Parathyroid adenoma (tissue), 2 donors: ENCODE results near the gene HMGB1.

Experiments used
- H2AFZ ChIP-seq: fragments of 300-600 bp; sonication (generic); one replicate; pipeline ENCODE4 v1.7.0; 2017; ENCODE audit warnings: antibody characterized with exemption, mild to moderate bottlenecking
- H3K27ac ChIP-seq: fragments of 300-600 bp; sonication (generic); one replicate; pipeline ENCODE4 v1.7.0; 2017
- H3K27me3 ChIP-seq: fragments of 300-600 bp; sonication (generic); one replicate; pipeline ENCODE4 v1.7.0; 2017; ENCODE audit warnings: low read length; ENCODE audit not compliant: control insufficient read depth, insufficient read depth
- H3K36me3 ChIP-seq: fragments of 300-600 bp; sonication (generic); one replicate; pipeline ENCODE4 v1.7.0; 2017; ENCODE audit warnings: low read length; ENCODE audit not compliant: control insufficient read depth, insufficient read depth
- H3K4me1 ChIP-seq: fragments of 300-600 bp; sonication (generic); one replicate; pipeline ENCODE4 v1.7.0; 2017; ENCODE audit warnings: control low read depth
- H3K4me2 ChIP-seq: fragments of 300-600 bp; sonication (generic); one replicate; pipeline ENCODE4 v1.7.0; 2017; ENCODE audit warnings: low read length
- H3K4me3 ChIP-seq: fragments of 300-600 bp; sonication (generic); one replicate; pipeline ENCODE4 v1.7.0; 2017; ENCODE audit warnings: low read depth, low read length
- H3K79me2 ChIP-seq: fragments of 300-600 bp; sonication (generic); one replicate; pipeline ENCODE4 v1.7.0; 2017; ENCODE audit warnings: control low read depth
- H3K9ac ChIP-seq: fragments of 300-600 bp; sonication (generic); one replicate; pipeline ENCODE4 v1.7.0; 2017; ENCODE audit warnings: mild to moderate bottlenecking
- H3K9me3 ChIP-seq: fragments of 300-600 bp; sonication (generic); one replicate; pipeline ENCODE4 v1.7.0; 2017; ENCODE audit warnings: low read length; ENCODE audit not compliant: control insufficient read depth
- TF ChIP-seq, protein P1 (sequence below): fragments of 300-600 bp; sonication (generic); IDR thresholded peaks from one replicate; pipeline ENCODE4 v1.7.0; 2017; ENCODE audit warnings: antibody characterized with exemption, mild to moderate bottlenecking
- donor health status: primary hyperparathyroidism.

The HMGB1 gene

DNA sequence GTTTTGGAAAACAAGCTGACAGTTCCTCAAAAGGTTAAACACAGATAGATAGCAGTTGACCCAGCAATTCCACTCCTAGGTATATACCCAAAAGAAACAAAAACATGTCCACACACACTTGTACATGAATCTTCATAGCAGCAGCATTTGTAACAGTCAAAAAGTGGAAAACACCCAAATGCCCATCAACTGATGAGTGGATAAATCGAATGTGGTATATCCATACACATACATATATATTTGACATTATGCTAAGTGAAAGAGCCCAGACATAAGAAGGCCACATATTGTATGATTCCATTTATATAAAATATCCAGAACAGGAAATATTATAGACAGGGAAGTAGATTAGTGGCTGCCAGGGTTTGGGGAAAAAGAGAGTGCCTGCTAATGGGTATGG is 7.9 kb upstream of the HMGB1 start:
- H3K27me3 ChIP-seq = no peaks in the 10 kb centered on the region
- H3K36me3 ChIP-seq = no peaks in the 10 kb centered on the region
- no peak overlapping the region for H3K4me3 ChIP-seq
- TF ChIP-seq, protein P1, sequence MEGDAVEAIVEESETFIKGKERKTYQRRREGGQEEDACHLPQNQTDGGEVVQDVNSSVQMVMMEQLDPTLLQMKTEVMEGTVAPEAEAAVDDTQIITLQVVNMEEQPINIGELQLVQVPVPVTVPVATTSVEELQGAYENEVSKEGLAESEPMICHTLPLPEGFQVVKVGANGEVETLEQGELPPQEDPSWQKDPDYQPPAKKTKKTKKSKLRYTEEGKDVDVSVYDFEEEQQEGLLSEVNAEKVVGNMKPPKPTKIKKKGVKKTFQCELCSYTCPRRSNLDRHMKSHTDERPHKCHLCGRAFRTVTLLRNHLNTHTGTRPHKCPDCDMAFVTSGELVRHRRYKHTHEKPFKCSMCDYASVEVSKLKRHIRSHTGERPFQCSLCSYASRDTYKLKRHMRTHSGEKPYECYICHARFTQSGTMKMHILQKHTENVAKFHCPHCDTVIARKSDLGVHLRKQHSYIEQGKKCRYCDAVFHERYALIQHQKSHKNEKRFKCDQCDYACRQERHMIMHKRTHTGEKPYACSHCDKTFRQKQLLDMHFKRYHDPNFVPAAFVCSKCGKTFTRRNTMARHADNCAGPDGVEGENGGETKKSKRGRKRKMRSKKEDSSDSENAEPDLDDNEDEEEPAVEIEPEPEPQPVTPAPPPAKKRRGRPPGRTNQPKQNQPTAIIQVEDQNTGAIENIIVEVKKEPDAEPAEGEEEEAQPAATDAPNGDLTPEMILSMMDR = no peak
- H3K9ac ChIP-seq = no peak overlapping the region
- no peaks in the 10 kb centered on the region for H3K9me3 ChIP-seq
- no peaks in the 10 kb centered on the region for H3K79me2 ChIP-seq
- no peak overlapping the region for H3K27ac ChIP-seq
- no peak overlapping the region for H2AFZ ChIP-seq
- H3K4me2 ChIP-seq = no peak overlapping the region
- no peaks in the 10 kb centered on the region for H3K4me1 ChIP-seq

GRCh38 chr13:30466841-30467252 is 1.1 kb upstream of the HMGB1 start:
- Histone ChIP-seq H3K4me1 (peaks cover 4% of the 10 kb centered on the region), H3K79me2 (no peaks in the 10 kb centered on the region), H3K9ac (no peak overlapping the region)

DNA sequence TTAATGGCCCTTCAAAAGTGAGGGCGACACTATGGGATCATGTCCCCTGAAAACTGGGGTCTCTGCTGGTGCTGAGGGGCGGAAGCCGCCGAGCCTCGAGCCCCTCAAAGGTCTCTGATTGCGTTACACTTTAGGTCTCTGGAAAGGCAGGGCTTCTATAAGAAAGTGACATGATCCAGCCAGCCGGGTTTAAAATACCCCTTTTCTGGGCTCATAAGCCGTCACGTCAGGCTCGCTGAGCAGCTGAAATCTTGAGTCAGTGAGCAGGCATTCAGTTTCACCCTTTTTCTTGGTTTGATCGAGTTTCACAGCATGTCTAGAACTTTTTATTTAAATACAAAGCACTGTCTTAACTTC is 600 bp upstream of the HMGB1 start:
- H3K79me2 ChIP-seq = no peaks in the 10 kb centered on the region
- no peak overlapping the region for H3K27ac ChIP-seq
- H2AFZ ChIP-seq = no peak overlapping the region
- TF ChIP-seq, protein P1 = no peak
- H3K9ac ChIP-seq = no peak overlapping the region
- no peak overlapping the region for H3K4me3 ChIP-seq
- H3K4me2 ChIP-seq = no peak overlapping the region
- no peaks in the 10 kb centered on the region for H3K27me3 ChIP-seq
- no peaks in the 10 kb centered on the region for H3K36me3 ChIP-seq
- peaks cover 6% of the 10 kb centered on the region for H3K4me1 ChIP-seq
- no peaks in the 10 kb centered on the region for H3K9me3 ChIP-seq

More at GRCh38 chr13:30466841-30467252, 1.1 kb upstream of the HMGB1 start:
- TF ChIP-seq, protein P1 = no peak
- no peak overlapping the region for H3K27ac ChIP-seq
- no peak overlapping the region for H3K4me3 ChIP-seq
- no peaks in the 10 kb centered on the region for H3K36me3 ChIP-seq
- no peak overlapping the region for H3K4me2 ChIP-seq
- no peak overlapping the region for H2AFZ ChIP-seq
- H3K27me3 ChIP-seq = no peaks in the 10 kb centered on the region
- no peaks in the 10 kb centered on the region for H3K9me3 ChIP-seq

DNA sequence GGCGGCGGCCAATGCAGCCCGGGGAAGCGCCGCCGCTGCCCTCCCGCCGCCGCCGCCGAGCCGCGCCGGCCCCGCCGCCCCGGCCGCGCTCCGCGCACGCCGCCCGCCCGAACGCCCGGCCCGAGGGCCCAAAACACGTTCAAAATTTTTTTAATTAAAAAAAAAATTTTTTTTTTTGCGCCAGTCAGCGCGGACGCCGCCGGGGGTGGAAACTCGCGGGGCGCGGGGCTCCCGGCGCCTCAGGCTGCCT is 468 bp downstream of the HMGB1 start:
- Histone ChIP-seq H3K4me1 (peaks cover 6% of the 10 kb centered on the region), H3K4me2 (peak overlapping the region; percentile 67), H3K27me3 (no peaks in the 10 kb centered on the region), H3K9ac (peak overlapping the region; percentile 28), H3K4me3 (peak overlapping the region; percentile 71), H3K79me2 (no peaks in the 10 kb centered on the region), H3K27ac (peak overlapping the region; percentile 88), H3K9me3 (no peaks in the 10 kb centered on the region), H2AFZ (peak overlapping the region; percentile 76), H3K36me3 (no peaks in the 10 kb centered on the region)
- TF ChIP-seq, protein P1 = no peak

GRCh38 chr13:30464496-30465342 is 1.0 kb downstream of the HMGB1 start:
- TF ChIP-seq, protein P1 = no peak
- H3K27ac ChIP-seq = peak overlapping the region; percentile 95
- H3K9ac ChIP-seq = no peak overlapping the region
- H3K4me2 ChIP-seq = peak overlapping the region; percentile 71
- no peaks in the 10 kb centered on the region for H3K79me2 ChIP-seq
- H3K36me3 ChIP-seq = no peaks in the 10 kb centered on the region
- no peaks in the 10 kb centered on the region for H3K9me3 ChIP-seq
- H2AFZ ChIP-seq = peak overlapping the region; percentile 85
- peaks cover 6% of the 10 kb centered on the region for H3K4me1 ChIP-seq
- H3K27me3 ChIP-seq = no peaks in the 10 kb centered on the region
- peak overlapping the region; percentile 86 for H3K4me3 ChIP-seq
